H9 (cell line): ENCODE results near the gene IMMP2L. TPM values are rescaled to one million over a fixed set of nuclear protein-coding genes. Genes with fewer than 3 reads are reported as not detected.
A peak's percentile ranks its signal among the peaks of the same experiment; 100 is the strongest.

Experiments
- DNase-seq: peaks from one replicate; pipeline ENCODE4 v3.0.0-alpha.2; 2017
- H2AFZ ChIP-seq: one replicate; pipeline ENCODE4 v1.6.1; 2013; ENCODE audit warnings: mild to moderate bottlenecking, low read length, control low read depth, moderate library complexity
- H2AK5ac ChIP-seq: 2 replicates; pipeline ENCODE4 v1.6.1; 2013; ENCODE audit warnings: low read length, control low read depth, mixed read lengths; ENCODE audit not compliant: insufficient read length
- H2BK120ac ChIP-seq: one replicate; pipeline ENCODE4 v1.6.1; 2013; ENCODE audit warnings: low read depth, mild to moderate bottlenecking, low read length, control low read depth, inconsistent platforms; ENCODE audit not compliant: poor library complexity, severe bottlenecking
- H2BK12ac ChIP-seq: 2 replicates; pipeline ENCODE4 v1.6.1; 2013; ENCODE audit warnings: low read length, control low read depth, mixed read lengths, low read depth; ENCODE audit not compliant: insufficient read length
- H2BK15ac ChIP-seq: 2 replicates; pipeline ENCODE4 v1.6.1; 2013; ENCODE audit warnings: low read depth, low read length, control low read depth
- H2BK20ac ChIP-seq: one replicate; pipeline ENCODE4 v1.6.1; 2013; ENCODE audit warnings: low read depth, mild to moderate bottlenecking, low read length, control low read depth, inconsistent platforms; ENCODE audit not compliant: poor library complexity, severe bottlenecking
- H2BK5ac ChIP-seq: 2 replicates; pipeline ENCODE4 v1.6.1; 2013; ENCODE audit warnings: low read length, control low read depth, mixed read lengths; ENCODE audit not compliant: insufficient read length
- H3K14ac ChIP-seq: 2 replicates; pipeline ENCODE4 v1.6.1; 2013; ENCODE audit warnings: low read length, control low read depth; ENCODE audit not compliant: insufficient read depth
- H3K18ac ChIP-seq: 2 replicates; pipeline ENCODE4 v1.6.1; 2013; ENCODE audit warnings: low read depth, mild to moderate bottlenecking, mixed read lengths, low read length, control low read depth; ENCODE audit not compliant: insufficient read length
- H3K23ac ChIP-seq: 2 replicates; pipeline ENCODE4 v1.6.1; 2013; ENCODE audit warnings: low read length, control low read depth, mixed read lengths, low read depth; ENCODE audit not compliant: insufficient read length
- H3K23me2 ChIP-seq: 2 replicates; pipeline ENCODE4 v1.6.1; 2013; ENCODE audit warnings: low read depth, mild to moderate bottlenecking, mixed read lengths, low read length, control low read depth; ENCODE audit not compliant: insufficient read length, poor library complexity, severe bottlenecking
- H3K27ac ChIP-seq: 2 replicates; pipeline ENCODE4 v1.5.1; 2013; ENCODE audit warnings: low read length, control low read depth, mixed read lengths, low read depth; ENCODE audit not compliant: insufficient read length
- H3K27me3 ChIP-seq: 2 replicates; pipeline ENCODE4 v1.6.1; 2013; ENCODE audit warnings: low read length, control low read depth, inconsistent platforms; ENCODE audit not compliant: insufficient read depth
- H3K4ac ChIP-seq: 2 replicates; pipeline ENCODE4 v1.6.1; 2013; ENCODE audit warnings: low read depth, mild to moderate bottlenecking, control low read depth, inconsistent platforms, low read length, moderate library complexity
- H3K4me1 ChIP-seq: 2 replicates; pipeline ENCODE4 v1.6.1; 2013; ENCODE audit warnings: low read length, control low read depth, inconsistent platforms; ENCODE audit not compliant: insufficient read depth
- H3K4me2 ChIP-seq: 2 replicates; pipeline ENCODE4 v1.6.1; 2013; ENCODE audit warnings: low read length, control low read depth, mixed read lengths; ENCODE audit not compliant: insufficient read length, insufficient read depth
- H3K56ac ChIP-seq: 2 replicates; pipeline ENCODE4 v1.6.1; 2013; ENCODE audit warnings: low read depth, mild to moderate bottlenecking, mixed read lengths, low read length, control low read depth; ENCODE audit not compliant: insufficient read length
- H3K79me1 ChIP-seq: 2 replicates; pipeline ENCODE4 v1.6.1; 2013; ENCODE audit warnings: low read depth, mild to moderate bottlenecking, moderate library complexity, low read length, control low read depth, inconsistent platforms; ENCODE audit not compliant: insufficient read depth, poor library complexity, severe bottlenecking
- H3K79me2 ChIP-seq: 2 replicates; pipeline ENCODE4 v1.6.1; 2013; ENCODE audit warnings: low read length, control low read depth, inconsistent platforms; ENCODE audit not compliant: insufficient read depth
- H3K9ac ChIP-seq: 2 replicates; pipeline ENCODE4 v1.6.1; 2013; ENCODE audit warnings: low read length, control low read depth, mixed read lengths; ENCODE audit not compliant: insufficient read length; ENCODE audit errors: extremely low read depth
- H3K9me3 ChIP-seq: one replicate; pipeline ENCODE4 v1.6.1; 2013; ENCODE audit warnings: low read depth, low read length, inconsistent platforms; ENCODE audit not compliant: control insufficient read depth
- H3T11ph ChIP-seq: one replicate; pipeline ENCODE4 v1.6.1; 2013; ENCODE audit warnings: mild to moderate bottlenecking, low read length, control low read depth, inconsistent platforms
- H4K20me1 ChIP-seq: one replicate; pipeline ENCODE4 v1.6.1; 2013; ENCODE audit not compliant: control insufficient read depth, insufficient read length, insufficient read depth
- H4K5ac ChIP-seq: 2 replicates; pipeline ENCODE4 v1.6.1; 2013; ENCODE audit warnings: low read depth, mild to moderate bottlenecking, mixed read lengths, low read length, control low read depth; ENCODE audit not compliant: insufficient read length
- H4K8ac ChIP-seq: replicated peaks from 2 replicates; pipeline ENCODE4 v1.6.1; 2013; ENCODE audit warnings: low read length, control low read depth, mixed read lengths, low read depth; ENCODE audit not compliant: insufficient read length
- H4K91ac ChIP-seq: 2 replicates; pipeline ENCODE4 v1.6.1; 2013; ENCODE audit warnings: low read depth, mild to moderate bottlenecking, moderate library complexity, mixed read lengths, low read length, control low read depth; ENCODE audit not compliant: insufficient read length
- H3K27ac Mint-ChIP-seq, 3 experiments: 2 replicates in 2 of 3; 3 replicates in 1 of 3; pipeline ENCODE4 v1.8.0; 2020 to 2021; ENCODE audit warnings: mixed read lengths in 3 of 3, mild to moderate bottlenecking in 1 of 3, moderate library complexity in 1 of 3
- H3K27me3 Mint-ChIP-seq: 2 replicates; pipeline ENCODE4 v1.8.0; 2021; ENCODE audit warnings: low read depth, mild to moderate bottlenecking, moderate library complexity, mixed read lengths
- H3K36me3 Mint-ChIP-seq, 3 experiments: 2 replicates in 2 of 3; 3 replicates in 1 of 3; pipeline ENCODE4 v1.8.0; 2020 to 2021; ENCODE audit warnings: low read depth in 3 of 3, mixed read lengths in 3 of 3; ENCODE audit not compliant: insufficient read depth in 1 of 3
- H3K4me1 Mint-ChIP-seq, 2 experiments: 2 replicates each; pipeline ENCODE4 v1.8.0; 2020; ENCODE audit warnings: mixed read lengths in 2 of 2
- H3K4me3 Mint-ChIP-seq, 2 experiments: 2 replicates in 1 of 2; 3 replicates in 1 of 2; pipeline ENCODE4 v1.8.0; 2020 to 2021; ENCODE audit warnings: mild to moderate bottlenecking in 2 of 2, mixed read lengths in 2 of 2, moderate library complexity in 1 of 2
- H3K9me3 Mint-ChIP-seq, 2 experiments: 2 replicates in 1 of 2; 3 replicates in 1 of 2; pipeline ENCODE4 v1.8.0; 2020; ENCODE audit warnings: mild to moderate bottlenecking in 2 of 2, mixed read lengths in 2 of 2, moderate library complexity in 1 of 2
- CTCF ChIP-seq: fragments of 200-600 bp; sonication (generic); conservative IDR thresholded peaks from 3 replicates; pipeline ENCODE4 v1.8.0; 2021; ENCODE audit warnings: antibody characterized with exemption, mild to moderate bottlenecking
- total RNA-seq: library from RNA; stranded (reverse); gene quantifications from 2 replicates; pipeline ENCODE4 v1.2.1, GENCODE V29; 2021

The IMMP2L gene
- total RNA-seq, 1 experiment from 2014 or later, result 14.7 TPM

GRCh38 chr7:111414374-111414773 lies 147.9 kb downstream of the IMMP2L start:
- no peak overlapping the region for H4K91ac ChIP-seq
- H3T11ph ChIP-seq, result no peak overlapping the region
- no peak overlapping the region for H4K5ac ChIP-seq
- H3K56ac ChIP-seq, result no peak overlapping the region
- no peak overlapping the region for H2BK5ac ChIP-seq
- no peak overlapping the region for H3K14ac ChIP-seq
- no peak overlapping the region for H3K27ac ChIP-seq
- DNase-seq, result no peak
- peaks cover 38 to 39% of the 10 kb centered on the region in 2 experiments for H3K4me1 Mint-ChIP-seq
- no peaks in the 10 kb centered on the region; the same call in 1 of the 2 replicates for H3K79me2 ChIP-seq
- H4K8ac ChIP-seq, result no peak overlapping the region
- no peak overlapping the region for H3K9ac ChIP-seq
- H2AFZ ChIP-seq, result no peak overlapping the region
- H2BK20ac ChIP-seq, result no peak overlapping the region
- no peak overlapping the region for H3K18ac ChIP-seq
- no peak overlapping the region for H3K4me2 ChIP-seq
- H2BK12ac ChIP-seq, result no peak overlapping the region
- no peaks in the 10 kb centered on the region for H3K23me2 ChIP-seq
- H3K4me1 ChIP-seq, result peaks cover 3% of the 10 kb centered on the region; the same call in 1 of the 2 replicates
- no peak for TF ChIP-seq CTCF
- no peaks in the 10 kb centered on the region for H3K9me3 ChIP-seq
- peak overlapping the region in 1 of 3 experiments; percentile 93; a peak in 3 of 7 replicates for H3K27ac Mint-ChIP-seq
- H3K4me3 Mint-ChIP-seq, result no peak overlapping the region
- no peaks in the 10 kb centered on the region for H3K9me3 Mint-ChIP-seq
- no peak overlapping the region for H2BK120ac ChIP-seq
- no peak overlapping the region for H2AK5ac ChIP-seq
- H3K4ac ChIP-seq, result no peak overlapping the region
- no peaks in the 10 kb centered on the region for H3K27me3 ChIP-seq
- H3K36me3 Mint-ChIP-seq, result no peaks in the 10 kb centered on the region
- H3K27me3 Mint-ChIP-seq, result no peaks in the 10 kb centered on the region; the same call in 1 of the 2 replicates
- no peak overlapping the region for H3K23ac ChIP-seq
- H2BK15ac ChIP-seq, result no peak overlapping the region
- no peaks in the 10 kb centered on the region for H3K79me1 ChIP-seq
- no peaks in the 10 kb centered on the region for H4K20me1 ChIP-seq
